Measurements from ENCODE around the gene GPRC5C.
"Not testable (repeated sequence)": the region's sequence is repeated elsewhere in the genome, so short reads cannot be mapped to it uniquely, and the experiment has no call there.

The GPRC5C gene

DNA sequence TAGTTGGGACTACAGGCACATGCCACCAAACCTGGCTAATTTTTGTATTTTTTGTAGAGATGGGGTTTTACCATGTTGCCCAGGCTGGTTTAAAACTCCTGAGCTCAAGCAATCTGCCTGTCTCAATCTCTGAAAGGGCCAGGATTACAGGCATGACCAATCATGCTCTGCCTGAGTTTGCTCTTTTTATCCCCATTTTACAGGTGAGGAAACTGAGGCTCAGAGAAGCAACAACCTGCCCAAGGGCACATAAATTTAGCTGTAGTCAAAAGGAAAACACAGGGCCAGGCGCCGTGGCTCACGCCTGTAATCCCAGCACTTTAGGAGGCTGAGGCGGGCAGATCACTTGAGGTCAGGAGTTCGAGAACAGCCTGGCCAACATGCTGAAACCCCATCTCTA lies 26.6 kb upstream of the GPRC5C start:
- not testable (repeated sequence) for DNase-seq (ENCODE audit: low read depth in 4 of 4, low spot score in 1 of 4)

- no peak for DNase-seq (ENCODE audit: low read depth in 4 of 4, low spot score in 1 of 4)
Observed at GRCh38 chr17:74407384-74407783, 24.5 kb upstream of the GPRC5C start.

- DNase-seq (ENCODE audit: low read depth in 4 of 4, low spot score in 1 of 4): no peak
Observed at GRCh38 chr17:74408262-74408661, 23.6 kb upstream of the GPRC5C start.

DNA sequence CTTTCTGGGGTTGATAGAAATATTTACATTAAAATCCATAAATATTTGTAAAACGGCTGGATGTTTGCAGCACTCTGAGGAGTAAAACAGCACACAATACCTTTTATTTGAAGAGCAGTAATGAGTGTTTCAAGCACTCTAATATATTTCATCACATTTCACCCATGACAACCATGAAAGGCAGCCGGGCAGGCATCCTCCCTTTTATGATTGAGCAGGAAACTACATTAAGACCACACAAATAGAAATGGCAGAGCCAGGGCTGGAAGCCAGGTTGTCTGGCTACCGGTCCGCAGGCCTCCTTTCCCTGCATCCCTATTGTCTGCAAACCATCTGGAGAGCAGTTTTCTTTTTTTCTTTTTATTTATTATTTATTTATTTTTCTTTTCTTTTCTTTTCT lies 23.1 kb upstream of the GPRC5C start:
- no peak for DNase-seq (ENCODE audit: low read depth in 4 of 4, low spot score in 1 of 4)

DNA sequence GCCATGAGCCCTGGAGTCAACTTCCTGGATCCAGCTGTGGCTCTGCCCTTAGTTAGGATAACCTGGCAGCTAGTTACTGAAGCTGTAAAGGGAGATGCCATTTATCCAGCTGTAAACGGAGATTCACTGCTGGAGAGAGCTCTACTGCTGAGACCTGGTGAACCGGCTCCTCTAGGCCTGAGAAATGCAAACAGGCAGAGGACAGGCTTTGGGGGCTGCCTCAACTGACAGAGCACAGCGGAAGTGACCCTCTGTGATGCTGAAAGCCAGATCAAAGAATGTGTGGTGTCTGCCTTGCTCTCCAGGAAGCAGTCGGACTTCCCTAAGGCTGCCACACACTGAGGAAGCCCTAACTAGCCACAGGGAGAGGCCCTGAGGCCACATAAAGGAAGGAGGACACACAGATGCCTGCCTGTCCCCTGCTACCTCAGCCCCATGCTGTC lies 21.9 kb upstream of the GPRC5C start:
- DNase-seq (ENCODE audit: low read depth in 4 of 4, low spot score in 1 of 4): no peak

- DNase-seq (ENCODE audit: low read depth in 4 of 4, low spot score in 1 of 4): no peak
Observed at GRCh38 chr17:74412581-74412980, 19.3 kb upstream of the GPRC5C start.

- no peak for DNase-seq (ENCODE audit: low read depth in 4 of 4, low spot score in 1 of 4)
Observed at GRCh38 chr17:74413491-74413890, 18.4 kb upstream of the GPRC5C start.

- DNase-seq (ENCODE audit: low read depth in 4 of 4, low spot score in 1 of 4): no peak
Observed at GRCh38 chr17:74414510-74414909, 17.4 kb upstream of the GPRC5C start.

- no peak for DNase-seq (ENCODE audit: low read depth in 4 of 4, low spot score in 1 of 4)
Observed at GRCh38 chr17:74415608-74416396, 16.1 kb upstream of the GPRC5C start.

DNA sequence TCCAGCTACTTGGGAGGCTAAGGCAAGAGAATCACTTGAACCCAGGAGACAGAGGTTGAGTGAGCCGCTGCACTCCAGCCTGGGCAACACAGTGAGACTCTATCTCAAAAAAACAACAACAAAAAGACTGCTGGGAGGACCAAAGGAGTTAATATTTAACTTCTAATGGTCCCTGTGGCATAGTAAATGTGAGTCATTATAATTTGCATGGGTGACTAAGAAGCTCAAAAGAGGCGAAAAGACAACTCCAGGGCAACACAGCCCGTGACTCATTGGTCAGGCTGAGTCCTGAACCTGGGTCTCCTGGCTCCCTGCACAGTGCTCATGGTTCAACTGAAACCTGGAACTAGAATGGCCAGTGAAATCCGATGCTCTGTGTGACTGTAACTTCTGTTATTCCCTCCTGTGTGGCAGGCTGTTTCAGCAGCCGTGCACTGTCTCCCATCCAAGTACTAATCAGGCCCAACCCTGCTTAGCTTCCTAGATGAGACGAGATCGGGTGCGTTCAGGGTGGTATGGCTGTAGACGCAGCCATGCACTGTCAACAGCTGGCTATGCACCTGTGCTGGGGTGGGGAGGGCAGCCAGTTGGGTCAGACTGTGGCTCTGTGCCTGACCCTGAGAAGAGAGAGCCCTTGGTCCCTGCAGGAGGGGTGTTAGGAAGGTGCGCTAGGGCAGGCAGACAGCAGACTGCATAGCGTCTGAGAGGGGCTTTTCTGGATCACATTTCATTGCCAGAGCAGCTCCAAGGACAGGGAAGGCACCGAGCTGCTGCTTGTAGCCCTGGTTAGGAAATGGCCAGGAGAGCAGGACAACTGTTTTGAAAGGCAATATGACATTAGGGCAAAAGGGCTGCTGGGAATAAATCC lies 14.5 kb upstream of the GPRC5C start:
- no peak for DNase-seq (ENCODE audit: low read depth in 4 of 4, low spot score in 1 of 4)

DNA sequence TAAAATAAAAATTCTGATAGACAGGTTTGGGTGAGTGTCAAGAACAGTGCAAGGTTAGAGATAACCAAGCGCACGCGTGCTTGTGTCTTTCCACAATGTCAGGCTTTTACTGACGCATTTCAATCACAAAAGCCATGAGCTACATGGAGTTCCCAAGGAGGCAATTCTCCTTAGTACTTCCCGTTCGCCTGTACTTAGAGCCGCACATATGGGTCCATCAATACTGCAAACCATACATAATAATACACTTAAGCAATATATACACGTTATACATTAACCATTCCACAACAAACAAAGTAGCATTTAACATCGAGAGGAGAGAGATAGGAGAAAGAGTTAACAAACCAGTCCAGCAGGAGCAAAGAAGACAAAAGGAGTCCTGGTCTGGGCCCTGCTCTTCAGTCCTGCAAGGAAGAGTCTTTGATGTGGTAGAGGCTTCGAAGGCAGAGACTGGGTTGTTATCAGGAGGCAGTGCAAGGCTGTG lies 11.9 kb upstream of the GPRC5C start:
- DNase-seq (ENCODE audit: low read depth in 4 of 4, low spot score in 1 of 4): no peak

DNA sequence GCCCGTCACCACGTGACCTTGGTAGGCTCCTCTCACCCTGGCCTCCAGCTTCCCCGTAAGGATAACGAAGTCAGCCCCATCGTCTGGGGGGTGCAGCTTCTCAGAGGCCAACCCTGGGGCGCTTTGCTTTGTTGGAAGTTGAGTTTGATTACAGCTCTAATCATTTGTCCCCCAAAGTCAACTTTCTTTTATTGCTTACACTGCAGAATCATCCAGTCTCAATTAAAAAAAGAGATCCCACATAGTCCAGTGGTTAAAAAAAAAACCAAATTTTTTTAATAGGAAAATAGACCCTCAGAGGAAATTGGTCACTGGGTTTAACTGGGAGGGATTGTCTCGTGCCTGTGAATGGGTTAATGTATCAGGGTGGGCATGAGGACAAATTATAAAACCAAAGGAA lies 7.8 kb upstream of the GPRC5C start:
- DNase-seq (ENCODE audit: low read depth in 4 of 4, low spot score in 1 of 4): no peak

GRCh38 chr17:74424657-74425056 lies 7.2 kb upstream of the GPRC5C start:
- DNase-seq (ENCODE audit: low read depth in 4 of 4, low spot score in 1 of 4): no peak

DNA sequence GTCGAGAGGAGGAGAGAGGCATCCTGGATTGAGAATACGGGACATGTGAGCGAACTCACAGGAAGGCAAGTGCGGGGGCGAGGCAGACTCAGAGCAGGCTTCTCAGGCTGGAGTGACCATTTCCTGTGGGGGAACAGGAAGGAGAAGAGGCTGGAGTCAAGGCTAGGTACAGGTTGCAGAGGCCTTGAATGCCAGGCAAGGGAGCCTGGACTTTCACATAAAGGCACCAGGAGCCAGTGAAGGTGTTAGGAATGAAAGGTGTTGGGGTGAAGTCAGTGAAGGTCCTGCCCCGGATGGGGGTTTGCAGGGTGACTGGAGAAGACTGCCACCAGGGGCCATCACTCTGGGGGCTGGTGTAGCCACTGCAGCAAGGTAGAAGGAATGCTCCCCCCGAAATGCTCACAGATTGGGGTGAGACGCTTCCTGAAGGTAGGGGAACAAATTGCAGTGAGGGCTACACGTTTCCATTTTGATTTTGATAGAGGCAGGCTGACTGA lies 5.3 kb upstream of the GPRC5C start:
- no peak for DNase-seq (ENCODE audit: low read depth in 4 of 4, low spot score in 1 of 4)

DNA sequence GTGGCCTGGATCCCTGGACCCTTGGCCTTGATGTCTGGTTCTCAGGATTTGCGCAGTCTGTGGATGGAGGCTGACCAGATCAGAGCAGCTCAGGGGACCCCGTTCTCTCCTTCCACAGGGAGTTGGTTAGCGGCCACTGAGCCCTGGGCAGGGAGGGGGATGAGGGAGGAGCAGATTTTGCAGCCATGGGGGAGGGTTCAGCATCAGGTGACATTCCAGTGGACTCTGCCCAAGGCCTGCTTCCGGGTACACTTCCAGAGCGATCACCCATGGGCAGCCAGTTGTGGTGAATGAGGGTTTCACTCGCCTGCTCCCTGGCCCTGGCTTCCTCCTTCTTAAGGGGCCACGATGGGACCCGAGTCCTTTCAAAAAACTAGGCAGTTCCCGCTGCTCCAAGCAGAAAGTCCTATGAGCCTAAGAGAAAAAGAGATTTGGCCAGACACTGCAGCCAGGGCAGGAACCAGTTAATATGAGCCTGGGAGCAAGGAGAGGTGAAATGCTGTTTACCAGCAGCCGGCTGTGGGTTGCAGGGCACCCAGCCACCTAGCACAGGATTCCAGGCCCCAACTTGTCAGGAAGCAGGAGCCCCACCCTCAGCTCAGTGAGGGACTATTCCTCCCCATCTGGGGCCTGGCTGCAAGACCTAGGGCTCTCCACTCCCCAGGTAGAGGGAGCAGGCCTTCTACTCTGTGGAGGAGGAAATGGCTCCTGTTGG lies 4.7 kb upstream of the GPRC5C start:
- DNase-seq (ENCODE audit: low read depth in 4 of 4, low spot score in 1 of 4): no peak

- no peak for DNase-seq (ENCODE audit: low read depth in 4 of 4, low spot score in 1 of 4)
Observed at GRCh38 chr17:74427763-74428153, 4.1 kb upstream of the GPRC5C start.

DNA sequence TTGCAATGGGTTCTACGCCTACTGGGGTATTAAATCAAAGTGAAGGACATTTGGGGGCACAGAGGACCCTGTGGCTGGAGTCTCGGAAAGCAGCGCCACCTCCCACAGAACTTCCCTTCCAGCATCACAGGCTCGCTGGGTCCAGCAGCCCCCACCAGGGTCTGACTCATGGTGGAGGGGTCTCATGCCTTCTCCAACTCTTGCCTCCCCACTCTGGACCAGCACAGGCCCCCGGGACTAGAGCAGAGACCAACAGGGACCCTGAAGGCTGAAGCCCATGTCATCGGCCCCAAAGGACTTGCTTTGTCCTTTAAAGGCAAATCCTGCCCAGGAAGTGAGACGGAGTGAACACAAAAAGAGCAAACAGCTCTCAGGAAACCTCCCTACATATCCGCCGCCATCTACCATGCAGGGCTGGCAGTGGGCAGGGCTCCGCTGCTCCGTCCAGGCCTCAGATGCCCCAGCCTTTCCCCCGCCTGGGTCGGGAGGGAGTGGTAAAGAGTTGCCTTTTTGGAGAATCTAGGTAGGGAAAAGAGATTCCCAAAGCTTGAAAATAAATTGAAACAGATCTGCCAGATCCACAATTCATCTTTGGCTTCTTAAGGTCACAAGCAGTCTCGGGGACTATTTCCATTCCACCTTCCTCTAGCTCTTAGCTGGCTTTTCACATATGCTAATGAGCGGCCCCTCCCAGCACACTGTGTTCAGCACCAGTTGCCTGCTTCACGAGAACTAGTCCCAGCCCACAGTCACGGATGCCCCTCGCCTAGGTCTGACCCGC lies 2.1 kb upstream of the GPRC5C start:
- DNase-seq (ENCODE audit: low read depth in 4 of 4, low spot score in 1 of 4): no peak

GRCh38 chr17:74430385-74430705 lies 1.5 kb upstream of the GPRC5C start:
- no peak for DNase-seq (ENCODE audit: low read depth in 4 of 4, low spot score in 1 of 4)

- peak in 1 of 4 experiments; percentile 23 for DNase-seq (ENCODE audit: low read depth in 4 of 4, low spot score in 1 of 4)
Observed at GRCh38 chr17:74430706-74431567, 951 bp upstream of the GPRC5C start.

DNA sequence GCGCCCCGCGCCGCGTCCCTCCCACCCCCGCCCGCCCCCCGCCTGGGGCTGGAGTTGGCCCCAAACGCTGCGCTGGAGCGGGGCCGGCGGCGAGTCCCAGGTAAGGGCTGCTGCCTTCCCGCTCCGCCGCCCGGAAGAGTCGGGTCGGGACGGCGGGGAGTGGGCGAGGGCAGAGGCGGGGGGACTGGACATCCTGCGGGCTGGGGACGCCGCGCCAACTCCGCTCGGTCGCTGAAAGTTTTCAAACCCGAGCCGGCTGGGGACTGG lies 469 bp downstream of the GPRC5C start:
- DNase-seq (ENCODE audit: low read depth in 4 of 4, low spot score in 1 of 4): no peak

Data from stimulated activated CD4-positive, alpha-beta T cell treated with anti-CD3 and anti-CD28 coated beads, Interleukin-1b, Interleukin-23, amount 100 ng/mL, for 24 hours (primary cell).